Fibroblast of pulmonary artery (primary cell): ENCODE data around the gene BID.

Experiments used
- DNase-seq: peaks from one replicate; pipeline ENCODE4 v3.0.0-alpha.2; 2010; ENCODE audit warnings: low read depth
- H3K4me3 ChIP-seq: replicated peaks from 2 replicates; pipeline ENCODE4 v1.5.1; 2011; ENCODE audit warnings: low read depth, mild to moderate bottlenecking, control low read depth, low read length, moderate library complexity
- TF ChIP-seq, protein P1 (sequence below): IDR thresholded peaks from 2 replicates; pipeline ENCODE4 v1.5.1; 2011; ENCODE audit warnings: mild to moderate bottlenecking, control low read depth, low read length, inconsistent platforms; ENCODE audit errors: missing control alignments

Gene BID

DNA sequence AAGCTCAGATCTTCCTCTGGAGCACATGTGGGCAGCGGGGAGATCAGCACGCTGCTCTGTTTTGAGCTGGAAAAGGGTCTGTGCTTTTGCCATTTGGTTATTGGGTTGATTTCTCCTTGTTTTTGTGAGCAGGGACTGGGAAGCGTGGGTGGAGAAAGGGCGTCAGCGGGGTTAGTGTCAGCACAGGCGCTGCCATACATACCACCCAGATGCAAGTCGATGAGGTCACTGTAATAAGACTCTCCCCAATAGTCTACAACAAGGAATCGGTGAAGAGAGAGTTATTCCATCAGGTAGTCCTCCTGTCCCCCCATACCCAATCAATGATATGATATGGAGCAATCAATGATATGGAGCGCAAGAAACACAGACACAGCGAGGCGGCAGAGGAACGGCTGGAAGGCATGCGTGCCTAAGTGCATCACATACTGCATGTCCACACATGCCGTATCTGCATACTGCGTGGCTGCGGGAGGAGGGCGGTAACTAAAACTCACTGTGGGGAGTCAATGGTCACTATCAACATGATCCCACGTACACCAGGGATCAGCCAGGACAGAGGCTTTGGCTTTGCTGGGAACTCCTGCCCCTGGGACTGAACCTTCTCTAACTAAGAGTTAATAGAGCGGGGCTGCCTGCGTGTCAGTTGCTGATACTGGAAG is 29.5 kb upstream of the BID start:
- TF ChIP-seq, protein P1, sequence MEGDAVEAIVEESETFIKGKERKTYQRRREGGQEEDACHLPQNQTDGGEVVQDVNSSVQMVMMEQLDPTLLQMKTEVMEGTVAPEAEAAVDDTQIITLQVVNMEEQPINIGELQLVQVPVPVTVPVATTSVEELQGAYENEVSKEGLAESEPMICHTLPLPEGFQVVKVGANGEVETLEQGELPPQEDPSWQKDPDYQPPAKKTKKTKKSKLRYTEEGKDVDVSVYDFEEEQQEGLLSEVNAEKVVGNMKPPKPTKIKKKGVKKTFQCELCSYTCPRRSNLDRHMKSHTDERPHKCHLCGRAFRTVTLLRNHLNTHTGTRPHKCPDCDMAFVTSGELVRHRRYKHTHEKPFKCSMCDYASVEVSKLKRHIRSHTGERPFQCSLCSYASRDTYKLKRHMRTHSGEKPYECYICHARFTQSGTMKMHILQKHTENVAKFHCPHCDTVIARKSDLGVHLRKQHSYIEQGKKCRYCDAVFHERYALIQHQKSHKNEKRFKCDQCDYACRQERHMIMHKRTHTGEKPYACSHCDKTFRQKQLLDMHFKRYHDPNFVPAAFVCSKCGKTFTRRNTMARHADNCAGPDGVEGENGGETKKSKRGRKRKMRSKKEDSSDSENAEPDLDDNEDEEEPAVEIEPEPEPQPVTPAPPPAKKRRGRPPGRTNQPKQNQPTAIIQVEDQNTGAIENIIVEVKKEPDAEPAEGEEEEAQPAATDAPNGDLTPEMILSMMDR, result no peak
- no peak overlapping the region for H3K4me3 ChIP-seq
- DNase-seq, result no peak

DNA sequence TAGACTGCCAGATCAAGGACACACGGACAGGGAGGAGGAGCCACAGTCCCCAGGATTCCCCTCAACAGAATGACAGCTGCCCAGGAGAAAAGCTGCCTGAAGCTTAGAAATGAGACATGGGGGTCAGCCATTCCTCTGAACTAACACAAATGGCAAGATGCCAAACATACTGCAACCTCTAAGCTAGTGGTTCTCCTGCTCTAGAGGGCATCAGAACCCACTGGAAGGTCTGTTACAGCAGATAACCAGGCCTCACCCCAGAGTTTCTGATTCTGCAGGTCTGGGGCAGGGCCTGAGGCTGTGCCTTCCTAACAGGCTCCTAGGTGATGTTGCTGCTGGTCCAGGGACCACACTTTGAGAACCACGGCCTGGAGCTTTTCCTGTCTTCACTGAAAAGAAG is 28.6 kb upstream of the BID start:
- no peak for DNase-seq
- no peak overlapping the region for H3K4me3 ChIP-seq
- TF ChIP-seq, protein P1, result no peak

DNA sequence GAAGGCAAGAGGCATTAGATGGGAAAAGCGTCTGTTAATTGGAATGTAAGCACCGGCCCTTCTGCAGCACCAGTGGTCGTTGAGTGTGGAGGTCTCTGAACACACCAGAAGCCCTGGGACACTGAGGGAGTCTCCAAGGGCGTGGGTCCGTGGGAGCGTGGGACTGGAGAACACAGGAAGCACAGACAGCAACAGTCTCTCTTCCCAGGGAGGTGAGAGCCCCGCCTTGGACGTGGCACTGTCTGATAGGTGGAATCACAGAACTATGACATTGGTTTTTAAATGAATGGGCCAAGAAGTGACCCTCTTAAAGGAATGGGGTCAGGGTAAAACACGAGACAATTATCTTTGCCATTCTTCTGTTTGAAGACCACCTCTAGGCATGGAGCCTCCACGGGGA is 28.1 kb upstream of the BID start:
- no peak for DNase-seq
- TF ChIP-seq, protein P1, result no peak
- H3K4me3 ChIP-seq, result no peak overlapping the region

DNA sequence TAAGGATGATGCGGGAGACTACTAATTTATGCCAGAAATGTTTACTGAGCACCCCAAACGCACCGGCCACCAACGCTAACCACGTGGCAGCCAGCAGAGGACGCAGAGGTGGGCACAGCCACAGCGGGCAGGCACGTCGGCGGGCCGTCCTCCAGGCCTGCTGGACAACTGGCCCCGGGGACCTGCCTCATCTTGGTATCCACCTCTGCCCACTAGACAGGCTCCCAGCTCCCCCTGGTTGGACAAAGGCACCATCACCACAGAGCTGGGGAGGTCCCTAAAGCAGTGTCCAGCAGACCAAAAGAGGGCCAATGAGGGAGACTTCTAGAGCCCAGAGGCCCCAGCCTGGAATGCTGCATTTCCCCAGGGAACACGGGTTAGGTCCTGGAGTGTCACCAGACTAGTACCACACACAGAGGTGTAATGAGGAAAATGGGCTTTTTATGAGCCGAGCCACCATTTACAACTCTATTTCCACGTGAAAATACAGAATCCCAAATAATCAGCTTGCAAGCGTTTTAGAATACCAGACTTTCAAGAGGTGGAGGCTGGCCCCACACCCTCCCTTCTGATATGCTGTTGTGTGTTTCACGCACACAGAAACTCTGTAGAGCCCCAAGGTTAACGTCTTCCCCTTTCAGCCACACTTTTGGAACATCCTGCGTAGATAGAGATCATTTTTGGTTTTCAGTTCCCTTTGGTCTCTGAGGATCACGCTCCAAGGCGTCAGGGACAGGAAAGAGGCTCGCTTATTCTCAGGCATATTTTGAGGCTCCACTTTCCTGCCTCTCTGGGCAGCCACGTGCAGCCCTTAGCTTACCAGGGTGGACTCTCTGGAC is 23.7 kb upstream of the BID start:
- no peak overlapping the region for H3K4me3 ChIP-seq
- no peak for DNase-seq
- TF ChIP-seq, protein P1, result no peak

DNA sequence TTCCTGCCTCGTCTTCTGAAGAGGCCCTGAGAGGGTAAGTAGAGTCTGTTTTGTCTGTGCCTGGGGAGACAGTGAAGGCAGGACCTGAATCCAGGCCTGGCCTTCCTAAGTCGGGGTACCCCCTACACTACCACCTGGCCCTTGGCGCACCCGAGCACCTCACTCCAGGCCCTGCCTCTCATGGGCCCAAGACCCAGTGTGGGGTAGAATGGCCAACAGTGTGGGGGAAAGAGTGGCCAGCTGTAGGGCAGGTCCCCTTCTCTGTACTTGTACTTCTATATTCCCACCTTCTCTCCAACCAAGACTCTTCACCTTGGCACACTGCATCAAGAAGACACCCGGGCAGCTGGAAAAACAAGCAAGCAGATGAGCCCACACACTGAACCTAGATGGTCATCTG is 22.4 kb upstream of the BID start:
- no peak overlapping the region for H3K4me3 ChIP-seq
- DNase-seq, result no peak
- TF ChIP-seq, protein P1, result no peak

DNA sequence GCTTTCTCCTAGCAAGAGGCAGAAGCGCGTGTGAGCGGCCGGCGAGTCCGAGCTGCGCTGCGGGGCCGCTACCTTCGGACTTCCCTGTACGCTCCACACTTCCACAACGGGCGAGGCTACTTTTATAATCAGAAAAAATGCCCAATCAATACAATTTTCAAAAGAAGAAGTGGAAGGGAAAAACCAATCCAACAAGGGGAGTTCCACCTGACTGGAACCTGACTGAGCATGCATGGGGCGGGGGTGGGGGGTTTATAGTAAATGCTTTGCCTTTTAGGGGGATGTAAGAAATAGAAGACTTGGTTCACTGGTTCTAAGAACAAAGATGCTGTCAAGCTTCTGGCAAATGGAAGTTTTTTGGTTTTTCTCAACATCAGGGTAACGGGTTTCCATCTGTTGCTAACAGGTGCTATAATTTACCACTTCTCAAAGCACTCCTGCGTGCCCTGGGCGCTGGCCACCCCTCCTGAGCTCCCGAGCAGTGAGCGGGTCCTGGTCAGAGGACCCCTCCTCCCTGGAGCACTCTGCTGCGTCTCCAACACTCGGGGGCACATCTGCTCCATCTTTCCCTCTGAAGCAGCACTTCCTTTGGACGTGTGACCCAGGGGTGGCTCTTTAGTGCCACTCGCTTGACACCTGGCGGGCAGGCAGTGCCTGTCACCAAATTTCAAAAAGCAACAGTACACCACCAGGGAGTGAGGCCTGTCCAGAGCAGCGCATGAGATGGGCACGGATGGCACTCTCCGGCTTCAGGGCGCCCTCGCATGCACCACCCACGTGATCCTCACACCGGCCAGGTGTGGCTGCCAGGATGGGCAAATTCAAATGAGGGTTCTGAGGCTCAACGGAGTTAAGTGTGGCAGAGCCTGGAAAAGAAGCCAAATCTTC is 21.6 kb upstream of the BID start:
- no peak for DNase-seq
- H3K4me3 ChIP-seq, result no peak overlapping the region
- TF ChIP-seq, protein P1, result no peak
